CD14-positive monocyte (primary cell): Measurements from ENCODE around the gene RIC8A. TPM values are rescaled to one million over a fixed set of nuclear protein-coding genes. Genes with fewer than 3 reads are reported as not detected.

Experiments
- DNase-seq, 3 donors: peaks; one replicate each; pipeline ENCODE4 v3.0.0-alpha.2; 2011 to 2022
- H2AFZ ChIP-seq: 2 replicates; pipeline ENCODE4 v1.6.0; 2012; ENCODE audit warnings: mild to moderate bottlenecking, low read depth, low read length, inconsistent platforms; ENCODE audit not compliant: insufficient read depth, poor library complexity, severe bottlenecking
- H3K27ac ChIP-seq, 2 donors: 1 replicate in 1 of 2; 2 replicates in 1 of 2; pipeline ENCODE4 v1.5.1; 2012 to 2013; ENCODE audit warnings: low read length in 2 of 2, control low read depth in 1 of 2, inconsistent platforms in 1 of 2, low read depth in 1 of 2, mild to moderate bottlenecking in 1 of 2
- H3K27me3 ChIP-seq, 2 donors: one replicate each; pipeline versions ENCODE4 v1.6.0 to v1.6.1; 2011 to 2013; ENCODE audit warnings: low read length in 2 of 2; ENCODE audit not compliant: control insufficient read depth in 2 of 2, insufficient read depth in 2 of 2
- H3K36me3 ChIP-seq, 2 donors: replicated peaks in 1 of 2; 1 replicate in 1 of 2; 2 replicates in 1 of 2; pipeline versions ENCODE4 v1.5.1 to v1.6.1; 2012 to 2013; ENCODE audit warnings: low read length in 2 of 2, control low read depth in 1 of 2, inconsistent platforms in 1 of 2, mild to moderate bottlenecking in 1 of 2; ENCODE audit not compliant: insufficient read depth in 2 of 2, control insufficient read depth in 1 of 2
- H3K4me1 ChIP-seq, 2 donors: 1 replicate in 1 of 2; 2 replicates in 1 of 2; pipeline versions ENCODE4 v1.5.1 to v1.6.1; 2012 to 2013; ENCODE audit warnings: low read length in 2 of 2, control low read depth in 1 of 2, inconsistent platforms in 1 of 2, mild to moderate bottlenecking in 1 of 2, moderate library complexity in 1 of 2; ENCODE audit not compliant: insufficient read depth in 2 of 2, control insufficient read depth in 1 of 2
- H3K4me2 ChIP-seq: replicated peaks from 2 replicates; pipeline ENCODE3; 2012; ENCODE audit warnings: low read length, moderate library complexity, mild to moderate bottlenecking; ENCODE audit not compliant: poor library complexity, severe bottlenecking; ENCODE audit errors: extremely low read depth
- H3K4me3 ChIP-seq, 3 experiments: fragments of 200-600 bp in 1 of 3; sonication (generic) in 1 of 3; replicated peaks in 1 of 3; 1 replicate in 2 of 3; 2 replicates in 1 of 3; pipeline ENCODE4 v1.5.1; 2011 to 2013; ENCODE audit warnings: low read length in 3 of 3, mild to moderate bottlenecking in 3 of 3, control low read depth in 2 of 3, low read depth in 2 of 3, inconsistent platforms in 1 of 3, moderate library complexity in 1 of 3
- H3K79me2 ChIP-seq: 2 replicates; pipeline ENCODE4 v1.6.0; 2012; ENCODE audit warnings: mild to moderate bottlenecking, control low read depth, inconsistent platforms, low read length, moderate library complexity; ENCODE audit not compliant: insufficient read depth
- H3K9ac ChIP-seq: 2 replicates; pipeline ENCODE4 v1.6.0; 2017; ENCODE audit warnings: low read length, mild to moderate bottlenecking; ENCODE audit not compliant: insufficient read depth, poor library complexity, severe bottlenecking
- H3K9me3 ChIP-seq, 2 donors: replicated peaks in 1 of 2; 1 replicate in 1 of 2; 2 replicates in 1 of 2; pipeline versions ENCODE4 v1.5.1 to v1.6.1; 2012 to 2013; ENCODE audit warnings: low read length in 2 of 2, control low read depth in 1 of 2; ENCODE audit not compliant: control insufficient read depth in 1 of 2, insufficient read depth in 1 of 2
- H4K20me1 ChIP-seq: 2 replicates; pipeline ENCODE4 v1.6.0; 2012; ENCODE audit warnings: mild to moderate bottlenecking, low read length, control low read depth, moderate library complexity; ENCODE audit not compliant: insufficient read depth
- H3K27ac Mint-ChIP-seq, 7 donors: one replicate each; pipeline ENCODE4 v1.8.0; 2020; ENCODE audit warnings: mild to moderate bottlenecking in 7 of 7, mixed read lengths in 7 of 7, moderate library complexity in 6 of 7, inconsistent platforms in 2 of 7
- H3K27me3 Mint-ChIP-seq, 3 donors: one replicate each; pipeline ENCODE4 v1.8.0; 2021 to 2022; ENCODE audit warnings: low read depth in 3 of 3, mild to moderate bottlenecking in 3 of 3, mixed read lengths in 3 of 3, moderate library complexity in 3 of 3, inconsistent platforms in 1 of 3
- H3K36me3 Mint-ChIP-seq, 2 donors: one replicate each; pipeline ENCODE4 v1.8.0; 2020; ENCODE audit warnings: mixed read lengths in 2 of 2, inconsistent platforms in 1 of 2, mild to moderate bottlenecking in 1 of 2
- H3K4me1 Mint-ChIP-seq: one replicate; pipeline ENCODE4 v1.8.0; 2020; ENCODE audit warnings: mild to moderate bottlenecking, mixed read lengths
- H3K4me3 Mint-ChIP-seq, 2 donors: one replicate each; pipeline ENCODE4 v1.8.0; 2020; ENCODE audit warnings: mild to moderate bottlenecking in 2 of 2, mixed read lengths in 2 of 2, moderate library complexity in 1 of 2
- H3K9me3 Mint-ChIP-seq, 7 donors: one replicate each; pipeline ENCODE4 v1.8.0; 2020 to 2022; ENCODE audit warnings: mixed read lengths in 7 of 7, mild to moderate bottlenecking in 6 of 7, moderate library complexity in 6 of 7, inconsistent platforms in 2 of 7
- WGBS: methylation state at CpG from one replicate; pipeline ENCODE4 v1.1.5; 2013; ENCODE audit warnings: missing lambda C conversion rate; ENCODE audit not compliant: insufficient coverage; 5-methylcytosine and 5-hydroxymethylcytosine counted together
- intact Hi-C, 2 donors: fragments of 100-400 bp; cut with micrococcal nuclease; formaldehyde crosslinking; loops; one replicate each; pipeline versions ENCODE4 v1.15.0 to v1.15.1; 2023
- polyA plus RNA-seq, 3 donors: library from polyadenylated mRNA; depleted of rRNA in 1 of 3; unstranded in 2 of 3; stranded (reverse) in 1 of 3; fragments of 300-500 nt in 2 of 3; fragments of >200 nt in 1 of 3; fragmentation: Illumina TruSeq in 2 of 3; gene quantifications; 1 replicate in 2 of 3; 2 replicates in 1 of 3; pipeline ENCODE4 v1.2.3, GENCODE V29; 2012 to 2021
- TF ChIP-seq, protein P1 (sequence below): fragments of 200-600 bp; IDR thresholded peaks from one replicate; pipeline ENCODE4 v1.8.0; 2022; ENCODE audit warnings: antibody characterized with exemption, mild to moderate bottlenecking

The RIC8A gene
- polyA plus RNA-seq, 3 donors, result 51.1 to 79.1 (median 56.5) TPM

- Histone ChIP-seq H3K79me2 (peaks cover 49% of the 10 kb centered on the region), H3K36me3 (peaks cover 41 to 63% of the 10 kb centered on the region in 2 donors), H3K4me1 (peaks cover 17 to 20% of the 10 kb centered on the region in 2 donors), H3K27me3 (no peaks in the 10 kb centered on the region), H3K9me3 (no peaks in the 10 kb centered on the region), H3K27ac (no peak overlapping the region), H3K4me2 (no peak overlapping the region), H3K4me3 (no peak overlapping the region), H3K9ac (no peak overlapping the region), H4K20me1 (peaks cover 28% of the 10 kb centered on the region), H2AFZ (no peak overlapping the region)
- H3K27ac Mint-ChIP-seq, result peak overlapping the region in 1 of 7 donors; percentile 75
- intact Hi-C loops, result no loop called here
- H3K27me3 Mint-ChIP-seq, result peaks cover 0 to 2% (median 0%) of the 10 kb centered on the region in 3 donors
- peaks cover 52 to 58% of the 10 kb centered on the region in 2 donors for H3K36me3 Mint-ChIP-seq
- peaks cover 21% of the 10 kb centered on the region for H3K4me1 Mint-ChIP-seq
- WGBS, result no CpG with 5 or more reads among the region's 1 CpG
- TF ChIP-seq, protein P1, sequence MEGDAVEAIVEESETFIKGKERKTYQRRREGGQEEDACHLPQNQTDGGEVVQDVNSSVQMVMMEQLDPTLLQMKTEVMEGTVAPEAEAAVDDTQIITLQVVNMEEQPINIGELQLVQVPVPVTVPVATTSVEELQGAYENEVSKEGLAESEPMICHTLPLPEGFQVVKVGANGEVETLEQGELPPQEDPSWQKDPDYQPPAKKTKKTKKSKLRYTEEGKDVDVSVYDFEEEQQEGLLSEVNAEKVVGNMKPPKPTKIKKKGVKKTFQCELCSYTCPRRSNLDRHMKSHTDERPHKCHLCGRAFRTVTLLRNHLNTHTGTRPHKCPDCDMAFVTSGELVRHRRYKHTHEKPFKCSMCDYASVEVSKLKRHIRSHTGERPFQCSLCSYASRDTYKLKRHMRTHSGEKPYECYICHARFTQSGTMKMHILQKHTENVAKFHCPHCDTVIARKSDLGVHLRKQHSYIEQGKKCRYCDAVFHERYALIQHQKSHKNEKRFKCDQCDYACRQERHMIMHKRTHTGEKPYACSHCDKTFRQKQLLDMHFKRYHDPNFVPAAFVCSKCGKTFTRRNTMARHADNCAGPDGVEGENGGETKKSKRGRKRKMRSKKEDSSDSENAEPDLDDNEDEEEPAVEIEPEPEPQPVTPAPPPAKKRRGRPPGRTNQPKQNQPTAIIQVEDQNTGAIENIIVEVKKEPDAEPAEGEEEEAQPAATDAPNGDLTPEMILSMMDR, result no peak
- DNase-seq, result no peak
- no peak overlapping the region for H3K4me3 Mint-ChIP-seq
- H3K9me3 Mint-ChIP-seq, result no peaks in the 10 kb centered on the region
Observed at GRCh38 chr11:240315-240714, 32.8 kb downstream of the RIC8A start.

- H3K9ac ChIP-seq, result no peak overlapping the region
- Mint-ChIP-seq H3K27ac (peak overlapping the region in 4 of 7 donors; percentile 1 to 48 (median 34)), H3K27me3 (peaks cover 0 to 2% (median 0%) of the 10 kb centered on the region in 3 donors), H3K36me3 (peaks cover 65 to 71% of the 10 kb centered on the region in 2 donors), H3K4me1 (peaks cover 17% of the 10 kb centered on the region), H3K9me3 (no peaks in the 10 kb centered on the region), H3K4me3 (no peak overlapping the region)
- H4K20me1 ChIP-seq, result peaks cover 36% of the 10 kb centered on the region
- H3K27me3 ChIP-seq, result no peaks in the 10 kb centered on the region
- no peak for DNase-seq
- H3K4me3 ChIP-seq, result no peak overlapping the region
- H3K9me3 ChIP-seq, result no peaks in the 10 kb centered on the region
- H3K79me2 ChIP-seq, result peaks cover 49% of the 10 kb centered on the region
- WGBS, result 100% methylated on average over 2 of the region's 5 CpGs
- no peak overlapping the region for H2AFZ ChIP-seq
- peaks cover 54 to 76% of the 10 kb centered on the region in 2 donors for H3K36me3 ChIP-seq
- no peak overlapping the region for H3K27ac ChIP-seq
- TF ChIP-seq, protein P1, result no peak
- intact Hi-C loops, result no loop called here
- peaks cover 12 to 13% of the 10 kb centered on the region in 2 donors for H3K4me1 ChIP-seq
- H3K4me2 ChIP-seq, result no peak overlapping the region
Observed at GRCh38 chr11:241634-242033, 34.1 kb downstream of the RIC8A start.
